OCI-LY1 (cell line): ENCODE results near the gene HMGCS1.

Experiments
- H2AFZ ChIP-seq: fragments of 200-600 bp; sonication (generic), shearing (Covaris generic); 2 replicates; pipeline ENCODE4 v1.6.0; 2014; ENCODE audit warnings: antibody characterized with exemption, mild to moderate bottlenecking, low read length
- H3F3A ChIP-seq: fragments of 200-600 bp; sonication (generic), shearing (Covaris generic); 2 replicates; pipeline ENCODE4 v1.6.0; 2014; ENCODE audit warnings: mild to moderate bottlenecking, antibody characterized with exemption, low read length, moderate library complexity; ENCODE audit not compliant: insufficient read depth
- H3K27ac ChIP-seq: fragments of 200-600 bp; sonication (generic); 2 replicates; pipeline ENCODE4 v1.5.1; 2014; ENCODE audit warnings: low read length, mixed run types, mild to moderate bottlenecking, low read depth; ENCODE audit not compliant: poor library complexity, severe bottlenecking
- H3K27me3 ChIP-seq: fragments of 200-600 bp; sonication (generic); 2 replicates; pipeline ENCODE4 v1.6.0; 2014; ENCODE audit warnings: antibody characterized with exemption, mild to moderate bottlenecking, low read length, moderate library complexity; ENCODE audit not compliant: insufficient read depth
- H3K36me3 ChIP-seq: fragments of 200-600 bp; sonication (generic); 2 replicates; pipeline ENCODE4 v1.6.1; 2014; ENCODE audit warnings: mild to moderate bottlenecking, antibody characterized with exemption, low read length, moderate library complexity, mixed read lengths; ENCODE audit not compliant: insufficient read depth
- H3K4me1 ChIP-seq: fragments of 200-600 bp; sonication (generic); 2 replicates; pipeline ENCODE4 v1.5.1; 2014; ENCODE audit warnings: mild to moderate bottlenecking, low read length, moderate library complexity; ENCODE audit not compliant: insufficient read depth, severe bottlenecking
- H3K4me2 ChIP-seq: fragments of 200-600 bp; sonication (generic), shearing (Covaris generic); 2 replicates; pipeline ENCODE4 v1.6.1; 2014; ENCODE audit warnings: low read length
- H3K4me3 ChIP-seq: fragments of 200-600 bp; sonication (generic); 2 replicates; pipeline ENCODE4 v1.5.1; 2014; ENCODE audit warnings: low read length, low read depth, mild to moderate bottlenecking, mixed read lengths; ENCODE audit not compliant: poor library complexity, severe bottlenecking
- H3K79me2 ChIP-seq: fragments of 200-600 bp; shearing (Covaris generic); 2 replicates; pipeline ENCODE4 v1.6.1; 2016; ENCODE audit warnings: mixed run types, low read length, mixed read lengths; ENCODE audit not compliant: insufficient read depth
- H3K9ac ChIP-seq: fragments of 200-600 bp; sonication (generic), shearing (Covaris generic); 2 replicates; pipeline ENCODE4 v1.6.1; 2014; ENCODE audit warnings: mild to moderate bottlenecking, low read length, mixed read lengths
- H3K9me2 ChIP-seq: fragments of 200-600 bp; sonication (generic), shearing (Covaris generic); 2 replicates; pipeline ENCODE4 v1.6.1; 2014; ENCODE audit warnings: low read depth, mild to moderate bottlenecking, low read length, mixed read lengths
- H3K9me3 ChIP-seq: fragments of 200-600 bp; shearing (Covaris generic); 2 replicates; pipeline ENCODE4 v1.6.1; 2014; ENCODE audit warnings: low read length, mixed read lengths
- H4K20me1 ChIP-seq: fragments of 200-600 bp; sonication (generic), shearing (Covaris generic); 2 replicates; pipeline ENCODE4 v1.6.0; 2016; ENCODE audit warnings: mild to moderate bottlenecking, low read length; ENCODE audit not compliant: insufficient read depth
- EZH2 ChIP-seq: fragments of 200-600 bp; sonication (generic), shearing (Covaris generic); IDR thresholded peaks from 2 replicates; pipeline ENCODE4 v1.8.0; 2017; ENCODE audit warnings: borderline replicate concordance, mixed run types, mild to moderate bottlenecking, antibody characterized with exemption, low read length, moderate library complexity, mixed read lengths
- TF ChIP-seq, protein P1 (sequence below): fragments of 200-600 bp; sonication (generic), shearing (Covaris generic); IDR thresholded peaks from 2 replicates; pipeline ENCODE4 v1.5.1; 2017; ENCODE audit warnings: mild to moderate bottlenecking, antibody characterized with exemption, low read length, moderate library complexity, mixed read lengths

The HMGCS1 gene

DNA sequence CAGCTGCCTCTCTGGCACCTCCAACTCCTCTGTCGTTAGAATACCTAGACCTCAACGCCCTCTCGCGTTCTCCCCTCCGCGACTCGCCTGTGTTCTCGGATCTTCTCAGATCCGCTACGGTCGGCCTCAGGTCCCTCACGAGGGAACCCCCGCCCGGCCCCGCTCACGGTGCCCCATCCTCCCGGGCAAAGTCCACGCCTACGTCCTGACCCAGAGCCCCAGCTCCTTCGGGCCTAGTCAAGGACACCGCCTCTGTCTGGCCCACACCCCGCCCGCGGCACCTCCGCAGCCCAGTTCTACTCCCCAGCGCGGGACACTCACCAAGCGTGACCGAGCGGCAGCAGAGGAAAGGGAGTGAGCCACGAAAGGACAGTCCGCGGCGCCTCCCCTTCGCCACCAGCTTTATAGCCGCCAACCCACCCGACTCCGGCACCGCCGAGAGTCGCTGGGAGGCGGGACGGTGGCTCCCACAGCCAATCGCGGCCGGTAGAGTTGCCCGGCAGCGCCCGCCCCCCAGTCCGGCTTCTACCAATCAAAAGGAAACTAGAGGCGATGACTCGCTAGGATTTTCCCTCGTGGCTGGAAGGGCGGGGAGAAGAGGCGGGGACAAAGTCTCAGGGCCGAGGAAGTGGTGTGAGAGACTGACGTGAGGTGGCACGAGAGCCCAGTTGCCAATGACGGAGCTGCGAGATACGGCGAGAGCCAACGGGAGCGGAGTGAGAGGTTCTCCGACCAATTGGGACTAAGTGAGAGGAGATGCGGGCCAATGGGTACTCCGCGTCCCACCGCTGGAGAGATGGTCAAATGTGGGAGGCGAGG lies at the start of gene HMGCS1:
Gene HMGCS1 (minus strand): TSS at position 378 of the 819 bp plus-strand sequence. CDS start 14,447 bp downstream, outside the sequence.
- H3K4me3 ChIP-seq, result peak within 1 kb of the TSS; percentile 81
- no peaks in the 10 kb centered on the region for H3F3A ChIP-seq
- H3K27me3 ChIP-seq, result no peaks in the 10 kb centered on the region
- H3K27ac ChIP-seq, result peak within 1 kb of the TSS; percentile 88
- H3K4me2 ChIP-seq, result peak within 1 kb of the TSS; percentile 91
- peaks cover 40% of the 10 kb centered on the region for H3K36me3 ChIP-seq
- H3K4me1 ChIP-seq, result peaks cover 53% of the 10 kb centered on the region
- H3K9ac ChIP-seq, result peak within 1 kb of the TSS; percentile 77
- H4K20me1 ChIP-seq, result no peaks in the 10 kb centered on the region
- no peaks in the 10 kb centered on the region for H3K9me2 ChIP-seq
- TF ChIP-seq, protein P1, sequence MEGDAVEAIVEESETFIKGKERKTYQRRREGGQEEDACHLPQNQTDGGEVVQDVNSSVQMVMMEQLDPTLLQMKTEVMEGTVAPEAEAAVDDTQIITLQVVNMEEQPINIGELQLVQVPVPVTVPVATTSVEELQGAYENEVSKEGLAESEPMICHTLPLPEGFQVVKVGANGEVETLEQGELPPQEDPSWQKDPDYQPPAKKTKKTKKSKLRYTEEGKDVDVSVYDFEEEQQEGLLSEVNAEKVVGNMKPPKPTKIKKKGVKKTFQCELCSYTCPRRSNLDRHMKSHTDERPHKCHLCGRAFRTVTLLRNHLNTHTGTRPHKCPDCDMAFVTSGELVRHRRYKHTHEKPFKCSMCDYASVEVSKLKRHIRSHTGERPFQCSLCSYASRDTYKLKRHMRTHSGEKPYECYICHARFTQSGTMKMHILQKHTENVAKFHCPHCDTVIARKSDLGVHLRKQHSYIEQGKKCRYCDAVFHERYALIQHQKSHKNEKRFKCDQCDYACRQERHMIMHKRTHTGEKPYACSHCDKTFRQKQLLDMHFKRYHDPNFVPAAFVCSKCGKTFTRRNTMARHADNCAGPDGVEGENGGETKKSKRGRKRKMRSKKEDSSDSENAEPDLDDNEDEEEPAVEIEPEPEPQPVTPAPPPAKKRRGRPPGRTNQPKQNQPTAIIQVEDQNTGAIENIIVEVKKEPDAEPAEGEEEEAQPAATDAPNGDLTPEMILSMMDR, result peak; percentile 17; the same call in 1 of the 2 replicates
- no peak for TF ChIP-seq EZH2
- peaks cover 49% of the 10 kb centered on the region for H3K79me2 ChIP-seq
- peak within 1 kb of the TSS; percentile 8 for H2AFZ ChIP-seq
- H3K9me3 ChIP-seq, result no peaks in the 10 kb centered on the region

DNA sequence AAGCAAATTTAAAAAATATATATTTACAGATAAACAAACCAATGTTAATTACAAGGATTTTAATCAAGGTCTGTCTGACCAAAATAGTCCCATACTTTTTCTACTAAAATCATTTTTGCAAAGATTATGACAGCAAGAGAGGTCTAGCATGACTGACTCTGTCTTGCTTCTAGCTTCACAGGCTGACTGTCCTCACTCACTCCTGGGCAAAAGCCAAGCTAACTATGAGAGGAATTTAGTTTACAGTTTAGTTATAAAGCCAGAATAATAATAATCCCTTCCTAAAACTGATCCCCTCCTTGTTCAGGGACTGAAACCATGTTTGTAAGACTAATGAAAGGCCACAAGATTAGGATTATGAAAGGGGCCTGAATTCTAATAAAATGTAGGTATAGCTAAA lies 45.5 kb upstream of the HMGCS1 start:
- no peak overlapping the region for H3K27ac ChIP-seq
- H3K4me3 ChIP-seq, result no peak overlapping the region
- H3K9ac ChIP-seq, result no peak overlapping the region
- H3K27me3 ChIP-seq, result no peaks in the 10 kb centered on the region
- H3K9me3 ChIP-seq, result no peaks in the 10 kb centered on the region
- no peak overlapping the region for H2AFZ ChIP-seq
- H3K36me3 ChIP-seq, result no peaks in the 10 kb centered on the region
- no peaks in the 10 kb centered on the region for H3F3A ChIP-seq
- H3K4me1 ChIP-seq, result no peaks in the 10 kb centered on the region
- no peaks in the 10 kb centered on the region for H4K20me1 ChIP-seq
- H3K4me2 ChIP-seq, result no peak overlapping the region
- H3K9me2 ChIP-seq, result no peaks in the 10 kb centered on the region
- no peaks in the 10 kb centered on the region for H3K79me2 ChIP-seq
- TF ChIP-seq EZH2, result no peak
- TF ChIP-seq, protein P1, result no peak

DNA sequence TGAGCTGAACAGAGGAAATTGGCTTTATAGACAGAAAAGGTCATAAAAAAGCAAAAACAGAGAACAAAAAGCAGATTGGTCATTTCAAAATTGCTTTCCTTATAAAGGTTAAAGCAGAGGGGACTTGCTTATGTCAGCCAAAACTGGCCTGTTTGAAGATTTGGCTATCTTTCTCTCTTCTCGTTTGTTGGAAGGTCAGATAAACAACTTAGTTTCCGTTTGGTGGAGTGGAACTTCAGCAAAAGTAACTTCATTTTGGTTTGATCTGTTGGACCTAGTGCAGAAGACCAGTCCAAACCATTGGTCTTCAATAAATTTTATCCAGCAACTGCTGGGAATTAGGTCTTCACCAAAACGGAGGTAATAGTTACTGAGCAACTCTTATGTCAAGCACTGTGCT lies 45.1 kb upstream of the HMGCS1 start:
- Histone ChIP-seq H3K9me2 (no peaks in the 10 kb centered on the region), H3K27ac (no peak overlapping the region), H3K4me1 (no peaks in the 10 kb centered on the region), H3K36me3 (no peaks in the 10 kb centered on the region), H3K27me3 (no peaks in the 10 kb centered on the region), H3K4me3 (no peak overlapping the region), H3K79me2 (no peaks in the 10 kb centered on the region), H3K4me2 (no peak overlapping the region), H3K9ac (no peak overlapping the region), H2AFZ (no peak overlapping the region), H3F3A (no peaks in the 10 kb centered on the region), H4K20me1 (no peaks in the 10 kb centered on the region), H3K9me3 (no peaks in the 10 kb centered on the region)
- no peak for TF ChIP-seq EZH2
- TF ChIP-seq, protein P1, result no peak
